ENCODE measurements around the gene ZCWPW1. TPM values are rescaled to one million over a fixed set of nuclear protein-coding genes. Genes with fewer than 3 reads are reported as not detected.
"Not testable (repeated sequence)": the region's sequence is repeated elsewhere in the genome, so short reads cannot be mapped to it uniquely, and the experiment has no call there.

Gene ZCWPW1
- total and polyA plus RNA-seq, 12 donors: 3.3 to 7.5 (median 4.2) TPM

GRCh38 chr7:100386940-100387339 lies 41.6 kb downstream of the ZCWPW1 start:
- no peaks in the 10 kb centered on the region for H3K36me3 ChIP-seq
- ATAC-seq (no peak), DNase-seq (no peak)
- WGBS, 2 donors: 36 to 39% methylated on average over 5 of the region's 5 CpGs
- intact Hi-C loops (cut with DNase I): no loop called here
- no peaks in the 10 kb centered on the region for H3K9me3 ChIP-seq
- no peak overlapping the region for H3K27ac ChIP-seq
- peaks cover 0 to 30% (median 8%) of the 10 kb centered on the region in 9 donors for H3K4me1 ChIP-seq
- peaks cover 0 to 4% (median 0%) of the 10 kb centered on the region in 7 donors for H3K27me3 ChIP-seq
- TF ChIP-seq, protein P1, sequence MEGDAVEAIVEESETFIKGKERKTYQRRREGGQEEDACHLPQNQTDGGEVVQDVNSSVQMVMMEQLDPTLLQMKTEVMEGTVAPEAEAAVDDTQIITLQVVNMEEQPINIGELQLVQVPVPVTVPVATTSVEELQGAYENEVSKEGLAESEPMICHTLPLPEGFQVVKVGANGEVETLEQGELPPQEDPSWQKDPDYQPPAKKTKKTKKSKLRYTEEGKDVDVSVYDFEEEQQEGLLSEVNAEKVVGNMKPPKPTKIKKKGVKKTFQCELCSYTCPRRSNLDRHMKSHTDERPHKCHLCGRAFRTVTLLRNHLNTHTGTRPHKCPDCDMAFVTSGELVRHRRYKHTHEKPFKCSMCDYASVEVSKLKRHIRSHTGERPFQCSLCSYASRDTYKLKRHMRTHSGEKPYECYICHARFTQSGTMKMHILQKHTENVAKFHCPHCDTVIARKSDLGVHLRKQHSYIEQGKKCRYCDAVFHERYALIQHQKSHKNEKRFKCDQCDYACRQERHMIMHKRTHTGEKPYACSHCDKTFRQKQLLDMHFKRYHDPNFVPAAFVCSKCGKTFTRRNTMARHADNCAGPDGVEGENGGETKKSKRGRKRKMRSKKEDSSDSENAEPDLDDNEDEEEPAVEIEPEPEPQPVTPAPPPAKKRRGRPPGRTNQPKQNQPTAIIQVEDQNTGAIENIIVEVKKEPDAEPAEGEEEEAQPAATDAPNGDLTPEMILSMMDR (IDR thresholded peaks at IDR 0.05): no peak
- no peak overlapping the region for H3K4me3 ChIP-seq

GRCh38 chr7:100384628-100385294 lies 43.7 kb downstream of the ZCWPW1 start:
- Histone ChIP-seq H3K4me3 (no peak overlapping the region), H3K27me3 (peaks cover 0 to 2% (median 0%) of the 10 kb centered on the region in 7 donors), H3K36me3 (no peaks in the 10 kb centered on the region), H3K27ac (peak overlapping the region in 1 of 10 donors; percentile 54), H3K9me3 (no peaks in the 10 kb centered on the region), H3K4me1 (peaks cover 0 to 42% (median 7%) of the 10 kb centered on the region in 9 donors)
- DNase-seq (no peak), ATAC-seq (peak in 5 of 8 donors; percentile 11 to 42 (median 30))
- TF ChIP-seq, protein P1 (IDR thresholded peaks at IDR 0.05): no peak
- intact Hi-C loops (cut with DNase I): no loop called here
- WGBS, 2 donors: 57 to 69% methylated on average over 6 of the region's 6 CpGs

DNA sequence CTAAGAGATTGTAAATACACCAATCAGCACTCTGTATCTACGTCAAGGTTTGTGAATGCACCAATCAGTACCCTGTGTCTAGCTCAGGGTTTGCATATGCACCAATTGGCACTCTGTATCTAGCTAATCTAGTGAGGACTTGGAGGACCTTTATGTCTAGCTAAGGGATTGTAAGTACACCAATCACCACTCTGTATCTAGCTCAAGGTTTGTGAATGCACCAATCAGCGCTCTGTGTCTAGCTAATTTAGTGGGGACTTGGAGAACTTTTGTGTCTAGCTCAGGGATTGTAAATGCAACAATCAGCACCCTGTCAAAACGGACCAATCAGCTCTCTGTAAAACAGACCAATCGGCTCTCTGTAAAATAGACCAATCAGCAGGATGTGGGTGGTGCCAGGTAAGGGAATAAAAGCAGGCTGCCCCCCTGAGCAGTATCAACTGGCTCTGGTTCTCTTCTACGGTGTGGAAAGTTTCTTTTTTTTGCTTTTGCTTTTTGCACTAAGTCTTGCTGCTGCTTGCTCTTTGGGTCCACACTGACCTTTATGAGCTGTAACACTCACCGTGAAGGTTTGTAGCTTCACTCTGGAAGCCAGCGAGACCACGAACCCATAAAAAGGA lies 46.2 kb downstream of the ZCWPW1 start:
- H3K4me3 ChIP-seq; H3K9me3 ChIP-seq; intact Hi-C loops (cut with DNase I); H3K27me3 ChIP-seq; DNase-seq: not testable (repeated sequence)
- peak in 1 of 8 donors; percentile 37 for ATAC-seq
- WGBS, 2 donors: 88 to 91% methylated on average over 8 of the region's 8 CpGs
- H3K4me1 ChIP-seq: peaks cover 0 to 60% (median 5%) of the 10 kb centered on the region in 9 donors
- peaks cover 0 to 10% (median 0%) of the 10 kb centered on the region in 9 donors for H3K36me3 ChIP-seq
- peak overlapping the region in 2 of 10 donors; percentile 1 to 61 for H3K27ac ChIP-seq

GRCh38 chr7:100381531-100382233 lies 46.8 kb downstream of the ZCWPW1 start:
- H3K27me3 ChIP-seq; H3K27ac ChIP-seq; DNase-seq; ATAC-seq; intact Hi-C loops (cut with DNase I); H3K9me3 ChIP-seq: not testable (repeated sequence)
- Histone ChIP-seq H3K4me1 (peaks cover 0 to 55% (median 0%) of the 10 kb centered on the region in 9 donors), H3K4me3 (peak overlapping the region in 1 of 10 donors; percentile 11), H3K36me3 (peaks cover 0 to 13% (median 0%) of the 10 kb centered on the region in 9 donors)
- WGBS, 2 donors: 82 to 89% methylated on average over 48 to 49 of the region's 49 CpGs

DNA sequence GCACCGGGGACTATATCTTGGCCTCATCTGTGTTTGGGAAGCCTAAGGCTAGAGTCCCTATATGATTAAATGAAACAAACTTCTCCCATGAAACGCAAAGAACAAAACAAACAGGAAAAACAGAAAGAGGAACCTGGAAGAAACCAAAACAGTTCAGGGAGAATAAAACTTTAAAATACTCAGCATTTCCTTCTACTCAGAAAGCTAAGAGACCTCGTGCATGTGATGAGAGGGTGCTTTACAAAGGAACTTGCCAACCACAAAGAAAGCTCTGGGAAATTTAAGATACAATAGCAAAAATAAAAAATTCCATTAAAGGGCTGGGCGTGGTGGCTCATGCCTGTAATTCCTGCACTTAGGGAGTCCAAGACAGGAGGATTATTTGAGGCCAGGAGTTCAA lies 48.3 kb downstream of the ZCWPW1 start:
- WGBS, 2 donors: 77 to 79% methylated on average over 4 of the region's 4 CpGs
- ATAC-seq (peak in 5 of 8 donors; percentile 17 to 53 (median 47)), DNase-seq (no peak)
- H3K9me3 ChIP-seq: no peaks in the 10 kb centered on the region
- TF ChIP-seq, protein P1 (IDR thresholded peaks at IDR 0.05): no peak
- intact Hi-C loops (cut with DNase I): no loop called here
- H3K27ac ChIP-seq: peak overlapping the region in 4 of 10 donors; percentile 34 to 91 (median 45)
- peaks cover 0 to 13% (median 0%) of the 10 kb centered on the region in 9 donors for H3K36me3 ChIP-seq
- peaks cover 0 to 57% (median 0%) of the 10 kb centered on the region in 9 donors for H3K4me1 ChIP-seq
- no peak overlapping the region for H3K4me3 ChIP-seq
- H3K27me3 ChIP-seq: no peaks in the 10 kb centered on the region
